HepG2 (cell line): ENCODE data around the gene ARHGAP15. TPM values are rescaled to one million over a fixed set of nuclear protein-coding genes. Genes with fewer than 3 reads are reported as not detected.

Experiments
- ATAC-seq: fragments of 200-7000 bp; cut with Tn5 transposase; 3 replicates; pipeline ENCODE4 v1.9.1; 2020; ENCODE audit warnings: mild to moderate bottlenecking, moderate library complexity
- BruUV-seq: library from RNA; stranded (reverse); fragments of 400-500 nt; replicated peaks from 2 replicates; lab custom pipeline; 2021; lab: Mats Ljungman, UMichigan
- CTCF ChIA-PET: fragments of 300-600 bp; formaldehyde crosslinking; extraction: SDS; loops from one replicate; lab custom pipeline; 2021; ENCODE audit warnings: low total read pairs, inconsistent platforms, low intra/inter-chr PET ratio; lab: Yijun Ruan, JAX
- POLR2A ChIA-PET: fragments of 350-600 bp; sonication (Branson Sonifier 250); formaldehyde crosslinking; loops from one replicate; lab custom pipeline; 2020; ENCODE audit warnings: antibody characterized with exemption, inconsistent platforms; lab: Yijun Ruan, JAX
- DNase-seq: peaks from one replicate; pipeline ENCODE4 v3.0.0-alpha.2; 2015; ENCODE audit warnings: low spot score
- FAIRE-seq: peaks from 3 replicates; lab custom pipeline; 2011; peaks lifted over from hg19 to GRCh38; lab: Jason Lieb, UNC
- H2AFZ ChIP-seq: one replicate; pipeline ENCODE4 v1.6.1; 2011; ENCODE audit warnings: low read length, inconsistent platforms
- H3K27ac ChIP-seq: fragments of 300-600 bp; 3 replicates; pipeline ENCODE4 v1.8.0; 2011; ENCODE audit warnings: mixed run types, mild to moderate bottlenecking, mixed read lengths, low read length, inconsistent platforms; ENCODE audit not compliant: insufficient read depth; ENCODE audit errors: extremely low read length
- H3K27me3 ChIP-seq, 2 experiments: fragments of 200-600 bp in 1 of 2; 2 replicates in 1 of 2; 3 replicates in 1 of 2; pipeline versions ENCODE4 v1.6.0 to v1.8.0; 2011; ENCODE audit warnings: low read length in 2 of 2, mild to moderate bottlenecking in 2 of 2, moderate library complexity in 2 of 2, inconsistent platforms in 1 of 2; ENCODE audit not compliant: insufficient read depth in 2 of 2, control insufficient read depth in 1 of 2
- H3K36me3 ChIP-seq, 2 experiments: fragments of 200-600 bp in 1 of 2; replicated peaks in 1 of 2; 2 replicates in 1 of 2; 3 replicates in 1 of 2; pipeline versions ENCODE4 v1.5.1 to v1.8.0; 2011; ENCODE audit warnings: low read length in 2 of 2, inconsistent platforms in 1 of 2; ENCODE audit not compliant: insufficient read depth in 2 of 2, control insufficient read depth in 1 of 2
- H3K4me1 ChIP-seq: 2 replicates; pipeline ENCODE4 v1.5.1; 2012; ENCODE audit warnings: low read length, inconsistent platforms; ENCODE audit not compliant: insufficient read depth
- H3K4me2 ChIP-seq: 2 replicates; pipeline ENCODE4 v1.6.0; 2011; ENCODE audit warnings: low read depth, low read length, inconsistent platforms
- H3K4me3 ChIP-seq, 3 experiments: fragments of 200-600 bp in 1 of 3; sonication (generic), shearing (Covaris generic) in 1 of 3; replicated peaks in 1 of 3; 2 replicates each; pipeline ENCODE4 v1.5.1; 2011 to 2016; ENCODE audit warnings: low read length in 3 of 3, inconsistent platforms in 2 of 3, low read depth in 2 of 3, mild to moderate bottlenecking in 2 of 3, control low read depth in 1 of 3, mixed read lengths in 1 of 3; ENCODE audit not compliant: insufficient read depth in 1 of 3
- H3K79me2 ChIP-seq: one replicate; pipeline ENCODE4 v1.6.1; 2011; ENCODE audit warnings: low read length, inconsistent platforms; ENCODE audit not compliant: insufficient read depth
- H3K9ac ChIP-seq: 2 replicates; pipeline ENCODE4 v1.6.0; 2011; ENCODE audit warnings: mild to moderate bottlenecking, low read depth, low read length, inconsistent platforms; ENCODE audit not compliant: insufficient read depth
- H3K9me3 ChIP-seq: 2 replicates; pipeline ENCODE4 v1.5.1; 2012; ENCODE audit warnings: mild to moderate bottlenecking, low read length
- H4K20me1 ChIP-seq: 2 replicates; pipeline ENCODE4 v1.6.0; 2011; ENCODE audit warnings: inconsistent platforms, mild to moderate bottlenecking, low read length, moderate library complexity; ENCODE audit not compliant: insufficient read depth
- HNRNPH1 ChIP-seq: fragments of 200-400 bp; formaldehyde crosslinking; optimal IDR thresholded peaks from 2 replicates; pipeline ENCODE3; 2017; ENCODE audit warnings: mild to moderate bottlenecking, low read depth, low read length
- JUN ChIP-seq: sonication (generic); formaldehyde crosslinking; IDR thresholded peaks from 2 replicates; pipeline ENCODE4 v1.4.0; 2020; ENCODE audit warnings: mild to moderate bottlenecking, missing genetic modification reagents
- MAFF ChIP-seq: IDR thresholded peaks from 2 replicates; pipeline ENCODE4 v1.6.1; 2011; ENCODE audit warnings: low read depth, low read length, improper control_type of control experiment
- MAFK ChIP-seq, 2 experiments: IDR thresholded peaks in 1 of 2; conservative IDR thresholded peaks in 1 of 2; 2 replicates each; pipeline ENCODE4 v1.6.1; 2011; ENCODE audit warnings: improper control_type of control experiment in 2 of 2, low read length in 2 of 2
- NFE2L2 ChIP-seq: fragments of 150-350 bp; IDR thresholded peaks from 2 replicates; pipeline ENCODE4 v1.6.1; 2014; ENCODE audit warnings: low read length
- SNAPC4 ChIP-seq: sonication (generic); formaldehyde crosslinking; IDR thresholded peaks from 2 replicates; pipeline ENCODE4 v1.4.0; 2020; ENCODE audit warnings: mild to moderate bottlenecking, missing genetic modification reagents
- ZNF235 ChIP-seq: sonication (generic); formaldehyde crosslinking; IDR thresholded peaks from 2 replicates; pipeline ENCODE4 v1.8.1; 2023; ENCODE audit warnings: mild to moderate bottlenecking, missing genetic modification reagents, borderline replicate concordance
- ZNF331 ChIP-seq: sonication (generic); formaldehyde crosslinking; IDR thresholded peaks from 2 replicates; pipeline ENCODE4 v1.4.0; 2020; ENCODE audit warnings: missing genetic modification reagents
- ZNF33B ChIP-seq: sonication (generic); formaldehyde crosslinking; IDR thresholded peaks from 2 replicates; pipeline ENCODE4 v1.5.1; 2020; ENCODE audit warnings: mild to moderate bottlenecking, missing genetic modification reagents
- ZNF570 ChIP-seq: sonication (generic); formaldehyde crosslinking; IDR thresholded peaks from 2 replicates; pipeline ENCODE4 v1.4.0; 2020; ENCODE audit warnings: mild to moderate bottlenecking, missing genetic modification reagents, borderline replicate concordance
- WGBS: methylation state at CpG from one replicate; pipeline ENCODE4 v1.1.6; 2017; ENCODE audit warnings: low lambda C conversion rate; 5-methylcytosine and 5-hydroxymethylcytosine counted together
- in situ Hi-C: cut with HindIII; loops from 2 replicates; pipeline ENCODE4 v1.10.0; 2017; ENCODE audit warnings: low pct_unique_long_range_greater_than_20kb; ENCODE audit not compliant: extremely low pct_ligation_motif_present
- intact Hi-C: fragments of 100-400 bp; cut with micrococcal nuclease; formaldehyde crosslinking; loops from one replicate; pipeline ENCODE4 v1.10.0; 2022; ENCODE audit not compliant: unreplicated experiment
- polyA plus RNA-seq, 8 experiments: library from polyadenylated mRNA; depleted of rRNA in 3 of 8; stranded (reverse) in 7 of 8; unstranded in 1 of 8; fragments of >200 nt; fragmentation: Illumina TruSeq in 4 of 8; extraction: Trizol in 4 of 8; gene quantifications; 2 replicates each; pipeline versions ENCODE4 v1.2.1 to v1.2.3, GENCODE V29; 2011 to 2016; ENCODE audit warnings: low read depth in 4 of 8, missing spikeins in 1 of 8, mixed read lengths in 1 of 8; ENCODE audit not compliant: insufficient read depth in 1 of 8
- total RNA-seq, 5 experiments: library from RNA; depleted of rRNA; stranded (reverse); fragments of >200 nt; fragmentation: Illumina TruSeq; extraction: Trizol; gene quantifications; 2 replicates each; pipeline ENCODE4 v1.2.3, GENCODE V29; 2016; ENCODE audit warnings: low read depth in 1 of 5

ARHGAP15 gene
- total and polyA plus RNA-seq, 2 of the 13 experiments (the other 11 are each of a cell fraction or from before 2014, with no cell fraction given), result 0.04 TPM; not detected in 1

- Histone ChIP-seq H3K9me3 (no peaks in the 10 kb centered on the region), H3K4me3 (no peak overlapping the region)
- TF ChIP-seq MAFF (0 out of 2 replicates have a peak, but pooled peaks have one; percentile 30), ZNF570 (no peak), NFE2L2 (peak; percentile 87), MAFK (conservative IDR thresholded peaks at IDR 0.05 in 1 of 2, IDR thresholded peaks at IDR 0.05 in 1 of 2; ENCODE audit: low read length in 2 of 2) (peak; percentile 50 to 71)
- TF ChIP-seq, all 625 proteins: peak for 3
- intact Hi-C loops (no loop called here), in situ Hi-C loops (no loop called here)
- FAIRE-seq (no peak), ATAC-seq (no peak), DNase-seq (no peak)
- Histone ChIP-seq H3K9ac (no peak overlapping the region), H3K36me3 (no peaks in the 10 kb centered on the region), H2AFZ (no peak overlapping the region), H3K27me3 (no peaks in the 10 kb centered on the region), H3K4me2 (no peak overlapping the region), H4K20me1 (no peaks in the 10 kb centered on the region), H3K79me2 (no peaks in the 10 kb centered on the region), H3K27ac (no peak overlapping the region), H3K4me1 (no peaks in the 10 kb centered on the region)
- POLR2A ChIA-PET, result no interaction called here
- WGBS, result under 1% methylated on average over 3 of the region's 3 CpGs
- CTCF ChIA-PET, result no interaction called here
- BruUV-seq, result no TSS peak
Measured at GRCh38 chr2:143467011-143467410, 337.8 kb downstream of the ARHGAP15 start.

- CTCF ChIA-PET, result no interaction called here
Measured at GRCh38 chr2:143468341-143468888, 339.2 kb downstream of the ARHGAP15 start.

More at GRCh38 chr2:143468341-143468888, 339.2 kb downstream of the ARHGAP15 start:
- POLR2A ChIA-PET, result no interaction called here
- Histone ChIP-seq H3K9me3 (no peaks in the 10 kb centered on the region), H3K9ac (no peak overlapping the region), H3K27me3 (no peaks in the 10 kb centered on the region), H4K20me1 (no peaks in the 10 kb centered on the region), H2AFZ (no peak overlapping the region), H3K4me1 (no peaks in the 10 kb centered on the region), H3K4me2 (no peak overlapping the region), H3K4me3 (no peak overlapping the region), H3K27ac (no peak overlapping the region), H3K36me3 (no peaks in the 10 kb centered on the region), H3K79me2 (no peaks in the 10 kb centered on the region)
- ATAC-seq (no peak), FAIRE-seq (no peak), DNase-seq (no peak)
- TF ChIP-seq SNAPC4 (CRISPR knock-in tag) (no peak), ZNF33B (CRISPR knock-in tag) (no peak), ZNF235 (no peak), ZNF331 (CRISPR knock-in tag) (no peak), JUN (CRISPR knock-in tag) (no peak), HNRNPH1 (no peak)
- in situ Hi-C loops, result no loop called here
- intact Hi-C loops, result no loop called here
- BruUV-seq, result no TSS peak
